ENCODE measurements around the gene SLC19A1. TPM values are rescaled to one million over a fixed set of nuclear protein-coding genes. Genes with fewer than 3 reads are reported as not detected.

The SLC19A1 gene
- total RNA-seq, 1 experiment from 2014 or later, result 25.0 TPM

GRCh38 chr21:45481977-45482898 is 60.0 kb downstream of the SLC19A1 start:
- no peak overlapping the region for H3K4me2 ChIP-seq
- DNase-seq, result no peak
- H2AFZ ChIP-seq, result no peak overlapping the region
- no peaks in the 10 kb centered on the region for H3K27me3 ChIP-seq (ENCODE audit: insufficient read depth, low read depth)
- no peaks in the 10 kb centered on the region for H4K20me1 ChIP-seq (ENCODE audit: insufficient read depth)
- BruUV-seq (replicated peaks), result no TSS peak
- H3K27ac ChIP-seq, result no peak overlapping the region
- TF ChIP-seq CTCF (conservative IDR thresholded peaks at IDR 0.05) (no peak), EZH2 (IDR thresholded peaks at IDR 0.05; ENCODE audit: low read depth) (no peak)
- no peaks in the 10 kb centered on the region for H3K79me2 ChIP-seq (ENCODE audit: low read depth)
- peaks cover 4% of the 10 kb centered on the region; the same call in 1 of the 2 replicates for H3F3A ChIP-seq (ENCODE audit: insufficient read depth, low read depth)
- intact Hi-C loops (cut with micrococcal nuclease; ENCODE audit: unreplicated experiment), result no loop called here
- no peaks in the 10 kb centered on the region for H3K36me3 ChIP-seq (ENCODE audit: low read depth)
- no peaks in the 10 kb centered on the region for H3K9me2 ChIP-seq (ENCODE audit: insufficient read depth)
- no peaks in the 10 kb centered on the region for H3K4me1 ChIP-seq (replicated peaks; ENCODE audit: insufficient read depth)
- no peak overlapping the region for H3K4me3 ChIP-seq
- ChIA-PET CTCF (no interaction called here), POLR2A (ENCODE audit: unreplicated experiment) (no interaction called here)
- no peaks in the 10 kb centered on the region for H3K9me3 ChIP-seq (ENCODE audit: insufficient read depth, low read depth)

- H3K4me2 ChIP-seq, result no peak overlapping the region
- intact Hi-C loops (cut with micrococcal nuclease; ENCODE audit: unreplicated experiment), result no loop called here
- H3K4me3 ChIP-seq, result no peak overlapping the region
- TF ChIP-seq EZH2 (IDR thresholded peaks at IDR 0.05; ENCODE audit: low read depth) (no peak), CTCF (conservative IDR thresholded peaks at IDR 0.05) (no peak)
- ChIA-PET CTCF (no interaction called here), POLR2A (ENCODE audit: unreplicated experiment) (no interaction called here)
- no peaks in the 10 kb centered on the region for H3K79me2 ChIP-seq (ENCODE audit: low read depth)
- no peak for DNase-seq
- H3K4me1 ChIP-seq (replicated peaks; ENCODE audit: insufficient read depth), result no peaks in the 10 kb centered on the region
- no peaks in the 10 kb centered on the region for H3K36me3 ChIP-seq (ENCODE audit: low read depth)
- no peaks in the 10 kb centered on the region for H3K9me2 ChIP-seq (ENCODE audit: insufficient read depth)
- no peaks in the 10 kb centered on the region for H4K20me1 ChIP-seq (ENCODE audit: insufficient read depth)
- H3K27ac ChIP-seq, result no peak overlapping the region
- no TSS peak for BruUV-seq (replicated peaks)
- H3K27me3 ChIP-seq (ENCODE audit: insufficient read depth, low read depth), result no peaks in the 10 kb centered on the region
- H2AFZ ChIP-seq, result no peak overlapping the region
- H3K9me3 ChIP-seq (ENCODE audit: insufficient read depth, low read depth), result no peaks in the 10 kb centered on the region
- H3F3A ChIP-seq (ENCODE audit: insufficient read depth, low read depth), result peaks cover 4% of the 10 kb centered on the region; the same call in 1 of the 2 replicates
Observed at GRCh38 chr21:45481566-45481965, 60.7 kb downstream of the SLC19A1 start.

GRCh38 chr21:45480701-45481500 is 61.3 kb downstream of the SLC19A1 start:
- Histone ChIP-seq H3K27me3 (ENCODE audit: insufficient read depth, low read depth) (no peaks in the 10 kb centered on the region), H3K27ac (no peak overlapping the region), H3K79me2 (ENCODE audit: low read depth) (no peaks in the 10 kb centered on the region), H2AFZ (no peak overlapping the region), H3K9me3 (ENCODE audit: insufficient read depth, low read depth) (no peaks in the 10 kb centered on the region), H3K9me2 (ENCODE audit: insufficient read depth) (no peaks in the 10 kb centered on the region), H3K36me3 (ENCODE audit: low read depth) (no peaks in the 10 kb centered on the region), H3K4me3 (no peak overlapping the region), H3K4me1 (replicated peaks; ENCODE audit: insufficient read depth) (no peaks in the 10 kb centered on the region), H4K20me1 (ENCODE audit: insufficient read depth) (no peaks in the 10 kb centered on the region), H3F3A (ENCODE audit: insufficient read depth, low read depth) (peaks cover 4% of the 10 kb centered on the region; the same call in 1 of the 2 replicates), H3K4me2 (no peak overlapping the region)
- TF ChIP-seq CTCF (conservative IDR thresholded peaks at IDR 0.05), result no peak
- TF ChIP-seq EZH2 (IDR thresholded peaks at IDR 0.05; ENCODE audit: low read depth), result no peak
- POLR2A ChIA-PET (ENCODE audit: unreplicated experiment), result no interaction called here
- no TSS peak for BruUV-seq (replicated peaks)
- intact Hi-C loops (cut with micrococcal nuclease; ENCODE audit: unreplicated experiment), result no loop called here
- no peak for DNase-seq
- CTCF ChIA-PET, result no interaction called here

Data from PC-9 (cell line).